Vagina (tissue), 2 donors: ENCODE measurements around the gene IL17D.

Source experiments
- POLR2A ChIP-seq, 2 donors: fragments of 450-650 bp; IDR thresholded peaks; one replicate each; pipeline ENCODE4 v1.6.1; 2017; ENCODE audit warnings: antibody characterized with exemption in 2 of 2, mild to moderate bottlenecking in 2 of 2, moderate library complexity in 2 of 2
- TF ChIP-seq, protein P1 (sequence below), 3 experiments: fragments of 450-650 bp in 2 of 3; fragments of 200-600 bp in 1 of 3; sonication (generic) in 1 of 3; IDR thresholded peaks; one replicate each; pipeline ENCODE4 v1.5.1; 2017 to 2019; ENCODE audit warnings: antibody characterized with exemption in 3 of 3, mild to moderate bottlenecking in 2 of 3, moderate library complexity in 2 of 3

DNA sequence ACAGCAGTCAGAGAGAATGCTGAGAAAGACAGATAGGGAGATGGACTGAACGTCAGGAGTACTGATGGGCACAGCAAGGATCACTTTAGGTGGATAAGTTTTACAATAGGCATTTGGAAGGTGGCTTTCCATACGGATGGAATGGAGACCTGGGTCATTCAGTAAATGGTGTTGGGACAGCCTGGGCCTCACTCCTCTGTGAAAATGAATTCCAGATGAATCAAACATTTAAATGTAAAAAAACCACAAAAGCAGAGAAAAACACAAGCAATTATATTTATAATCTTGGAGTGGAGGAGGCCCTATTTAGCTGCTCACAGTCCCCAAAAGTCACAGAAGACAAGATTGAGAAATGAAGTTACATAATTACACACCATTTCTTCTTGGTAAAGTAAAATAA is 4.7 kb downstream of the IL17D start:
- TF ChIP-seq, protein P1, sequence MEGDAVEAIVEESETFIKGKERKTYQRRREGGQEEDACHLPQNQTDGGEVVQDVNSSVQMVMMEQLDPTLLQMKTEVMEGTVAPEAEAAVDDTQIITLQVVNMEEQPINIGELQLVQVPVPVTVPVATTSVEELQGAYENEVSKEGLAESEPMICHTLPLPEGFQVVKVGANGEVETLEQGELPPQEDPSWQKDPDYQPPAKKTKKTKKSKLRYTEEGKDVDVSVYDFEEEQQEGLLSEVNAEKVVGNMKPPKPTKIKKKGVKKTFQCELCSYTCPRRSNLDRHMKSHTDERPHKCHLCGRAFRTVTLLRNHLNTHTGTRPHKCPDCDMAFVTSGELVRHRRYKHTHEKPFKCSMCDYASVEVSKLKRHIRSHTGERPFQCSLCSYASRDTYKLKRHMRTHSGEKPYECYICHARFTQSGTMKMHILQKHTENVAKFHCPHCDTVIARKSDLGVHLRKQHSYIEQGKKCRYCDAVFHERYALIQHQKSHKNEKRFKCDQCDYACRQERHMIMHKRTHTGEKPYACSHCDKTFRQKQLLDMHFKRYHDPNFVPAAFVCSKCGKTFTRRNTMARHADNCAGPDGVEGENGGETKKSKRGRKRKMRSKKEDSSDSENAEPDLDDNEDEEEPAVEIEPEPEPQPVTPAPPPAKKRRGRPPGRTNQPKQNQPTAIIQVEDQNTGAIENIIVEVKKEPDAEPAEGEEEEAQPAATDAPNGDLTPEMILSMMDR (IDR thresholded peaks at IDR 0.05): no peak
- no peak for TF ChIP-seq POLR2A (IDR thresholded peaks at IDR 0.05)
